NB4 (cell line): ENCODE results near the gene FUT7.

ENCODE experiments used
- MAX ChIP-seq: IDR thresholded peaks from 2 replicates; pipeline ENCODE4 v1.6.1; 2011; ENCODE audit warnings: low read depth, low read length
- MYC ChIP-seq: IDR thresholded peaks from 2 replicates; pipeline ENCODE4 v1.6.1; 2011; ENCODE audit warnings: low read depth, low read length
- POLR2A ChIP-seq: IDR thresholded peaks from 2 replicates; pipeline ENCODE4 v1.6.1; 2011; ENCODE audit warnings: mild to moderate bottlenecking; ENCODE audit not compliant: insufficient read length; ENCODE audit errors: extremely low read depth
- TF ChIP-seq, protein P1 (sequence below): IDR thresholded peaks from one replicate; pipeline ENCODE4 v1.5.1; 2012; ENCODE audit warnings: low read depth, low read length

DNA sequence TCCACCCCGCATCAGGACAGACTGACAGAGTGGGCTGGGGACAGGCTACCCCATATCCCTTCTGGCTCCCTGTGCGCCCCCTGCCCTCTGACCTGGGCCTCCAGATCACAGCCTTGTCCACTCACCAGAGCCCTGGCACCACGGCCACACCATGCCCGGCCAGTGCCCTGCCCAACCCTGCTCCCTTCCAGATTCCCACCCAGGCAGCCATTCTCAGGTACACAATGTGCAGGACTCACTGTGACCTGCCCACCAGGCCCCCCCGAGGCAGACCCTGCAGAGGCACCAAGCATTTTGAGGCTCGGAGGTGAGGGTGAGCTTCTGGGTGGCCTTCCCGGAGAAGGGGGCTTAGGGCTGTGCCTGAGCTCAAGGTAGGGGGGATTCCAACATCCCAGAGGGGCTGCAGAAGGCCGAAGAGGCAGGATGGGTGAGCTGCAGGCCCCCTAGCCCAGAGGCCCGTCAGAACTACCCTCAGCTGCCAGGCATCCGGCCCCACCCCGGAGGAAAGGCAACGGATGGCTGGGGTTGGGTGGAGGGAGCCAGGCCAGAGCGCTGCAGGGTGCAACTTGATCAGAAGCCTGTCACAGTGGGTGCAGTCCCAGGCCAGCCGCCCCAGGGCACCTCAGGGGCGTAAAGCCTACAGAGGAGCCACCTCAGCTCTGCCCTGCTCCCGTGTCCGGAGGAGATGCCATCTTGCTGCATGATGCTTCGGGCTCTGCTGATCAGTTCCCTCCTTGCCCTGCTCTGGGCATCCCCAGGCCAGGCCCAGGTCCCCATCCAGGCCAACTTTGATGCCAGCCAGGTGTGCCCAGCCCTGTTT lies 49.4 kb downstream of the FUT7 start, which contains the start of gene LCNL1:
- TF ChIP-seq, protein P1, sequence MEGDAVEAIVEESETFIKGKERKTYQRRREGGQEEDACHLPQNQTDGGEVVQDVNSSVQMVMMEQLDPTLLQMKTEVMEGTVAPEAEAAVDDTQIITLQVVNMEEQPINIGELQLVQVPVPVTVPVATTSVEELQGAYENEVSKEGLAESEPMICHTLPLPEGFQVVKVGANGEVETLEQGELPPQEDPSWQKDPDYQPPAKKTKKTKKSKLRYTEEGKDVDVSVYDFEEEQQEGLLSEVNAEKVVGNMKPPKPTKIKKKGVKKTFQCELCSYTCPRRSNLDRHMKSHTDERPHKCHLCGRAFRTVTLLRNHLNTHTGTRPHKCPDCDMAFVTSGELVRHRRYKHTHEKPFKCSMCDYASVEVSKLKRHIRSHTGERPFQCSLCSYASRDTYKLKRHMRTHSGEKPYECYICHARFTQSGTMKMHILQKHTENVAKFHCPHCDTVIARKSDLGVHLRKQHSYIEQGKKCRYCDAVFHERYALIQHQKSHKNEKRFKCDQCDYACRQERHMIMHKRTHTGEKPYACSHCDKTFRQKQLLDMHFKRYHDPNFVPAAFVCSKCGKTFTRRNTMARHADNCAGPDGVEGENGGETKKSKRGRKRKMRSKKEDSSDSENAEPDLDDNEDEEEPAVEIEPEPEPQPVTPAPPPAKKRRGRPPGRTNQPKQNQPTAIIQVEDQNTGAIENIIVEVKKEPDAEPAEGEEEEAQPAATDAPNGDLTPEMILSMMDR: no peak
- TF ChIP-seq POLR2A: no peak
- TF ChIP-seq MYC: no peak
- TF ChIP-seq MAX: no peak
